Tongue (tissue), 2 donors: Measurements from ENCODE around the gene RELT. TPM values are rescaled to one million over a fixed set of nuclear protein-coding genes. Genes with fewer than 3 reads are reported as not detected.

Experiments used
- DNase-seq: peaks from one replicate; pipeline ENCODE4 v3.0.0-alpha.2; 2015
- total RNA-seq: library from RNA; depleted of rRNA; stranded (reverse); fragments of >200 nt; gene quantifications from one replicate; pipeline ENCODE4 v1.2.3, GENCODE V29; 2014

RELT gene
- total RNA-seq, 1 donor from 2014 or later = 5.8 TPM

- no peak for DNase-seq
These were observed 29.1 kb upstream of the RELT start for GRCh38 chr11:73347067-73347466.

- no peak for DNase-seq
These were observed 27.4 kb upstream of the RELT start for GRCh38 chr11:73348838-73349237.

GRCh38 chr11:73349633-73350032, 26.6 kb upstream of the RELT start:
- DNase-seq = no peak

- peak; percentile 81 for DNase-seq
These were observed 25.1 kb upstream of the RELT start for GRCh38 chr11:73350908-73351636.

- DNase-seq = no peak
These were observed 22.8 kb upstream of the RELT start for GRCh38 chr11:73353422-73353821.

- DNase-seq = no peak
These were observed 21.1 kb upstream of the RELT start for GRCh38 chr11:73355109-73355508.

GRCh38 chr11:73356979-73357860, 19.0 kb upstream of the RELT start:
- DNase-seq = no peak

GRCh38 chr11:73358071-73358470, 18.1 kb upstream of the RELT start:
- DNase-seq = no peak

- DNase-seq = no peak
These were observed 16.9 kb upstream of the RELT start for GRCh38 chr11:73359341-73359740.

- DNase-seq = peak; percentile 59
These were observed 16.1 kb upstream of the RELT start for GRCh38 chr11:73359930-73360742.

GRCh38 chr11:73360743-73361369, 15.3 kb upstream of the RELT start:
- DNase-seq = no peak

GRCh38 chr11:73361953-73362776, 14.0 kb upstream of the RELT start:
- DNase-seq = no peak

GRCh38 chr11:73363147-73363546, 13.1 kb upstream of the RELT start:
- no peak for DNase-seq

GRCh38 chr11:73365352-73366264, 10.6 kb upstream of the RELT start:
- no peak for DNase-seq

- DNase-seq = no peak
These were observed 10.0 kb upstream of the RELT start for GRCh38 chr11:73366265-73366610.

GRCh38 chr11:73366953-73367352, 9.2 kb upstream of the RELT start:
- no peak for DNase-seq

GRCh38 chr11:73367482-73368024, 8.6 kb upstream of the RELT start:
- no peak for DNase-seq

- no peak for DNase-seq
These were observed 3.7 kb upstream of the RELT start for GRCh38 chr11:73372375-73372993.

- DNase-seq = no peak
These were observed 2.0 kb upstream of the RELT start for GRCh38 chr11:73374151-73374550.

- DNase-seq = no peak
These were observed 404 bp upstream of the RELT start for GRCh38 chr11:73375830-73376159.
